ENCODE measurements around the gene NRTN.
A peak's percentile ranks its signal among the peaks of the same experiment; 100 is the strongest.

The NRTN gene

DNA sequence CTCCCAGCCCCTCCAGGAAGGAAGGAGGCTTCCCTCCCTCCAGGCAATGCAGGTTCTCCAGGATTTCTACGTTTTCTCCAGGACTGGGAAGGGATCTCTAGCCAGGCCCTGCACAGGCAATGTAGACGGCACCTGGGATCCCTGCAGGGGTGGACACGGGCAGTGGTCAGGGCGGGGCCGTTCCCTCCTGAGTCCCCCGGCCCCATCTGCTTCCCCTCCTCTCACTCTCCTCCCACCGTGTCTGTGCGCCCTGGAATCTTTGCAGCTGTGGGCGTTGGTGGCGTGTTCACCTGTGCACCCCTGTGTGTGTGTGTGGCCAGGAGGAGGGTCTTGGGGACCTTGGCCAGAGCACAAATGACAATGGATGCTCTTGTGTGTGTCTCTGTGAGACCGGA lies 10.0 kb downstream of the NRTN start:
- no peaks in the 10 kb centered on the region for H3K36me3 Mint-ChIP-seq (ENCODE audit: low read depth)
- intact Hi-C loops (cut with micrococcal nuclease) = no loop called here
- no peaks in the 10 kb centered on the region for H3K9me3 Mint-ChIP-seq
- H3K27me3 Mint-ChIP-seq = peaks cover 17% of the 10 kb centered on the region
- H3K4me3 Mint-ChIP-seq = no peak overlapping the region
- no peaks in the 10 kb centered on the region for H3K4me1 Mint-ChIP-seq (ENCODE audit: low read depth)
- no peak overlapping the region for H3K27ac Mint-ChIP-seq

DNA sequence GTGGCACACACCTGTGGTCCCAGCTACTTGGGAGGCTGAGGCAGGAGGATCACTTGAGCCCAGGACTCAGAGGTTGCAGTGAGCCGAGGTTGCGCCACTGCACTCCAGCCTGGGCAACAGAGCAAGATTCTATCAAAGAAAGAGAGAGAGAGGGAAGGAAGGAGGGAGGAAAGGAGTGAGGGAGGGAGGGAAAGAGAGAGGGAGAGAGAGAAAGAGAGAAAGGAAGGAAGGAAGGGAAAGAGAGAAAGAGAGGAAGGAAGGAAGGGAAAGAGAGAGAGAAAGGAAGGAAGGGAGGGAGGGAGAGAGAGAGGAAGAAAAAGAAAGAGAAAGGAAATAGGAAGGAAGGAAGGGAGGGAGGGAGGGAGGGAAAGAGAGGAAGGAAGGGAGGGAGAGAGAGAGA lies 12.4 kb downstream of the NRTN start:
- intact Hi-C loops (cut with micrococcal nuclease) = no loop called here
- Mint-ChIP-seq H3K4me3 (no peak overlapping the region), H3K27ac (no peak overlapping the region), H3K36me3 (ENCODE audit: low read depth) (no peaks in the 10 kb centered on the region), H3K9me3 (no peaks in the 10 kb centered on the region), H3K4me1 (ENCODE audit: low read depth) (no peaks in the 10 kb centered on the region), H3K27me3 (peaks cover 20% of the 10 kb centered on the region)

DNA sequence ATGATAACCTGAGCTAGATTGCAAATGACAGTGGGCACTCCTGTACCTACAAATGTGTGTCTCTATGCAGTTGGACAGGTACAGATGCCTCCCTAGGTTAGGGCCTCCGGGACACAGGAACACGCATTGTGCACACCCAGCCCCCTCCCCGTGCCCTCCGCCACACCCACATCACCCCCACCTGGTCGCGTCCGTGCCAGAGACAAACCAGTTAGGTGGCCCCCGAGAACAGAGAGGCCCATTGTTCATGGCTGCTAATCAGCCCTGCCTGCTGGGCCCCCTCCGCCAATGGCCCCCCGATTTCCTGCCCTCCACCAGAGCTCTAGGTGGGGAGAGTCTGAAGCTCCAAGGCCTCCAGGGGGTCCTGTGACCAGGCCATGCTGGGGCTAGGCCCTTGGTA lies 13.7 kb downstream of the NRTN start:
- intact Hi-C loops (cut with micrococcal nuclease) = no loop called here
- H3K4me1 Mint-ChIP-seq (ENCODE audit: low read depth) = no peaks in the 10 kb centered on the region
- H3K27ac Mint-ChIP-seq = no peak overlapping the region
- H3K27me3 Mint-ChIP-seq = peaks cover 24% of the 10 kb centered on the region
- no peaks in the 10 kb centered on the region for H3K9me3 Mint-ChIP-seq
- no peaks in the 10 kb centered on the region for H3K36me3 Mint-ChIP-seq (ENCODE audit: low read depth)
- H3K4me3 Mint-ChIP-seq = no peak overlapping the region

DNA sequence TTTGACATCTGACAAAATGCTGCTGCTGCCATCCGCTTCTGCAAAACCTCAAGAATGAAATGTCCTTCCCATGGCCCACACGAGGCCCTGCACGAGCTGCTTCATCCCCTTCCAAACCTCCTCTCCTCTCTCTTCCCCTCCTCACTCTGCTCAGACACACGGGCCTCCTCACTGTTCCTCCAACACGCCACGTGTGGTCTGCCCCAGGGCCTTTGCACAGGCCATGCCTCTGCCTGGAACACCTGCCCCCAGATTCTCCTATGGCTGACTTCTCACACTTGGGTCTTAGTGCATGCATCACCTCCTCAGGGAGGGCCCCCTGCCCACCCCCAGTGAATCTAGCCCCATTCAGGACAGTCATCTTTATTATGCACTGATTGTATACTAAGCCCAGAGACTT lies 15.9 kb downstream of the NRTN start:
- H3K36me3 Mint-ChIP-seq (ENCODE audit: low read depth) = no peaks in the 10 kb centered on the region
- intact Hi-C loops (cut with micrococcal nuclease) = no loop called here
- H3K27me3 Mint-ChIP-seq = peaks cover 19% of the 10 kb centered on the region
- H3K4me1 Mint-ChIP-seq (ENCODE audit: low read depth) = peaks cover 8% of the 10 kb centered on the region
- no peak overlapping the region for H3K27ac Mint-ChIP-seq
- H3K9me3 Mint-ChIP-seq = no peaks in the 10 kb centered on the region
- no peak overlapping the region for H3K4me3 Mint-ChIP-seq

DNA sequence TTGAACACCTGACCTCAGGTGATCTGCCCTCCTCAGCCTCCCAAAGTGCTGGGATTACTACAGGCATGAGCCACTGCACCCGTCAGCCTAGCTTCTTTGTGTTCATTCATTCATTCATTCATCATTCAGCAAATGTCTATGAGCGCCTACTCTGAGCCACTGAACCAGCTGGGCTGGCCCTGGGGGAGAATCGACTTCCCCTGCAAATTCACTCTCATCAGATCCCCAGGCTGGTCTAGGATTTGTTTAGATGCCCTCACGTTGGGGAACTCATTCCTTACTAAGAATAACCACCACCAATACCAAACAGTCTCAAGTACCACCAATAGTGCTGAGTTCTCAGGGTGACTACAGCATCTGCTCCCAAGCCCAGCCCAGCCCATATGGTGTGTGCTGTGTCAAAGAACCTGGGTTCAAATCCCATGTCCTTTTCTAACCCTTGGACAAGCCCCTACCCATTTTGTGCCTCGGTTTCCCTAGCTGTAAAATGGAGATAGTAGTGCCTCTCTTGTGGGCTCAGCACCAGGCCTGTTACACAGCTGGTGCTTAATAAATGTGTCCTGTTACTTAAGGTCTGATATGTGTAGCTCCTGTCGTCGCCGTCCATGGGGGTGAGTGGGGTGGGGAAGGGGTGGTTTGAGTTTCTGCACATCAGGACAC lies 16.8 kb downstream of the NRTN start:
- H3K4me1 Mint-ChIP-seq (ENCODE audit: low read depth) = peaks cover 11% of the 10 kb centered on the region
- H3K27me3 Mint-ChIP-seq = peaks cover 21% of the 10 kb centered on the region
- H3K9me3 Mint-ChIP-seq = no peaks in the 10 kb centered on the region
- no peak overlapping the region for H3K27ac Mint-ChIP-seq
- no peaks in the 10 kb centered on the region for H3K36me3 Mint-ChIP-seq (ENCODE audit: low read depth)
- H3K4me3 Mint-ChIP-seq = no peak overlapping the region
- intact Hi-C loops (cut with micrococcal nuclease) = no loop called here

DNA sequence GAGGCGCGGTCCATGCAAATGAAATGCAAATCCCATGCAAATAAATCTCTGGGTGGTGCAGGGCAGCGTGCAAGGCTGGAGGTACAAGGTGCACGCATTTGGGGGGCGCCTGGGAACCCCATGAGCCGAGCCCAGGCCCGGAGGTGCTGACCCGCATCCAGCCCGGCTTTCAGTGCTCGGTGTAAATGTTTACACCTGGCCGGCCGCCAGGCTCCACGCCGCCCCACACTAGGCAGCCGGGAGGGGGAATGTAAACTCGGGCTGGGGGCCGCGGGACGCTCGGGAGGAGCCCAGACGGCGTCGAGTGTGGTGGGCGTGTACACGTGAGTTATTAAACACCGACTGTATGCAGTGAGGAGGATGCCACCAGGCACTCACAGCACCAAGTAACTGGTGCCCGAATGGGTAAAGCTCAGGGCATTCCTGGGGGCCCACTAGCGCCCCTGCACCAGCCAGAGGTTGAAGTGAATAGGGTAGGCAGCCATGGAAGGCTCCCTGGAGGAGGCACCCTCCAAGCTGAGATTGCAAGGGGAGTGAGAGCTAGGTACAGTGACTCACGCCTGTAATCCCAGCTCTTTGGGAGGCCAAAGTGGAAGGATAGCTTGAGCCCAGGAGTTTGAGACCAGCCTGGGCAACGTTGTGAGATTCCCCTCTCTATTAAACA lies 17.4 kb downstream of the NRTN start:
- H3K9me3 Mint-ChIP-seq = no peaks in the 10 kb centered on the region
- intact Hi-C loops (cut with micrococcal nuclease) = no loop called here
- peaks cover 22% of the 10 kb centered on the region for H3K27me3 Mint-ChIP-seq
- H3K36me3 Mint-ChIP-seq (ENCODE audit: low read depth) = no peaks in the 10 kb centered on the region
- H3K4me1 Mint-ChIP-seq (ENCODE audit: low read depth) = peaks cover 18% of the 10 kb centered on the region
- no peak overlapping the region for H3K27ac Mint-ChIP-seq
- no peak overlapping the region for H3K4me3 Mint-ChIP-seq

DNA sequence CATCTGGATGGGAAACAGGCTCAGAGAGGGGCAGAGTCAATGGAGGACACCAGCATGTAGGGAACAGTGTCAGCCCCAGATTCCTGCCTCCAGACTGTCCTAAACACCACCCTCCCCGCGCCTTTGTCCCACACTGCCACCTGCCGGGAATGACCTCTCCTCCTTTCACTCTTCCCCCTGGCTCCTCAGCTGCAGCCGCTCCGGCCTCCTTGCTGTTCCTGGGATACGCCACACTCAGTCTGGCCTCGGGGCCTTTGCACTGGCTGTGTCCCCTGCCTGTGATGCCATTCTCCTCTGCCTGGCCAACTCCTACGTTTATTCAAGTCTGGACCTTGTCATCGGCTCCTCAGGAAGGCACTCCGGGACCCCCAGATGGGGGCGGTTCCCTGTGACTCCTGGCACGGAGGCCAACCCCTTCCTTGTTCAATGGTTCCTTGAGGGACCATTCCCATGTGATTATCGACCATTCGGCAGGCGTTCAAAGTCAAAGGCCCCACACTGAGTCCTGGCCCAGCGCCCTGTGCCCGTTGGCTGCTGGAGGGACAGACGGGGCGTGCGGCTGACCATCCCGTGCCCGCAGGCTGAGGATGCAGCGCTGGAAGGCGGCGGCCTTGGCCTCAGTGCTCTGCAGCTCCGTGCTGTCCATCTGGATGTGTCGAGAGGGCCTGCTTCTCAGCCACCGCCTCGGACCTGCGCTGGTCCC lies 18.9 kb downstream of the NRTN start:
- Mint-ChIP-seq H3K4me3 (no peak overlapping the region), H3K27ac (no peak overlapping the region)

DNA sequence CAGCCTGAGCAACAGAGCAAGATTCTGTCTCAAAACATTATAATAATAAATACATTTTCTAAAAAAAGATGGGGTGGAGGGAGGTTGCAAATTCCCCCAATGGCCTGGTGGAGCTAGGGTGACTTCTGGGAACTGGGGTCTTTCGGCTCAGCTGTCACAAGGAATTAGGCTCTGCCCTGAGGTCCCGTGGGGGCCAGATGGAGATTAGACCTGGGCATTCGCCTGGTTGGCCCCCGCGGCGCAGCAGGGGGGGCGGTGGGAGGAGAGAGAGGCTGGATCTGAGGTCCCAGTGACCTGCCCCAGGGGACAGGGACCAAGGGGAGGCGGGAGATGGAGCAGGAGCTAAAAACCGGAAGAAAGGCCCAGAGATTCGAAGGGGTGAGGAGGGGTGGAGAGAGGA lies 19.9 kb downstream of the NRTN start:
- no peak overlapping the region for H3K27ac Mint-ChIP-seq
- H3K4me3 Mint-ChIP-seq = no peak overlapping the region
- intact Hi-C loops (cut with micrococcal nuclease) = no loop called here
- H3K27me3 Mint-ChIP-seq = peaks cover 32% of the 10 kb centered on the region
- H3K4me1 Mint-ChIP-seq (ENCODE audit: low read depth) = peaks cover 28% of the 10 kb centered on the region
- no peaks in the 10 kb centered on the region for H3K9me3 Mint-ChIP-seq
- peaks cover 6% of the 10 kb centered on the region for H3K36me3 Mint-ChIP-seq (ENCODE audit: low read depth)

More for the DNA sequence above, 18.9 kb downstream of the NRTN start:
- H3K36me3 Mint-ChIP-seq (ENCODE audit: low read depth) = peaks cover 6% of the 10 kb centered on the region
- peaks cover 27% of the 10 kb centered on the region for H3K4me1 Mint-ChIP-seq (ENCODE audit: low read depth)
- intact Hi-C loops (cut with micrococcal nuclease) = no loop called here
- peaks cover 26% of the 10 kb centered on the region for H3K27me3 Mint-ChIP-seq
- no peaks in the 10 kb centered on the region for H3K9me3 Mint-ChIP-seq

DNA sequence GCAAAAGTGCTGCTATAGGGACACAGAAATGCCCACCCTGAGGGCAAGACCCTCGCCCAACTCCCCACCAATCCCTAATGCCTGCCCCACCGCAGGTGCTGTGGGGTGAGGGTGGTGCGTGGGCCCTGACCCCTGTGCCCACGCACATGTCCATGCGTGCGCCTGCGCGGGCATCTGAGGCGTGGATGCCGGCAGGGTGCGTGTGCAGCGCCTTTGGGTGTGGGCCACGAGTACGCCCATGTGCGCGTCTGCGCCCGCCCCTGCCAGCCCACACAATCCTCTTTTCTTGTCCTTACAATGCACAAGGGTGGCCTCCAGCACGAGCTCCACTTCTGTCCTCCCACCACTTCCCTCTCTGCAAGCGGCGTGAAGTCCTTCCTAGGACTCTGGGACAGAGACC lies 20.3 kb downstream of the NRTN start:
- peaks cover 28% of the 10 kb centered on the region for H3K4me1 Mint-ChIP-seq (ENCODE audit: low read depth)
- H3K4me3 Mint-ChIP-seq = no peak overlapping the region
- H3K27ac Mint-ChIP-seq = no peak overlapping the region
- H3K27me3 Mint-ChIP-seq = peaks cover 36% of the 10 kb centered on the region
- intact Hi-C loops (cut with micrococcal nuclease) = no loop called here
- H3K9me3 Mint-ChIP-seq = no peaks in the 10 kb centered on the region
- peaks cover 6% of the 10 kb centered on the region for H3K36me3 Mint-ChIP-seq (ENCODE audit: low read depth)

DNA sequence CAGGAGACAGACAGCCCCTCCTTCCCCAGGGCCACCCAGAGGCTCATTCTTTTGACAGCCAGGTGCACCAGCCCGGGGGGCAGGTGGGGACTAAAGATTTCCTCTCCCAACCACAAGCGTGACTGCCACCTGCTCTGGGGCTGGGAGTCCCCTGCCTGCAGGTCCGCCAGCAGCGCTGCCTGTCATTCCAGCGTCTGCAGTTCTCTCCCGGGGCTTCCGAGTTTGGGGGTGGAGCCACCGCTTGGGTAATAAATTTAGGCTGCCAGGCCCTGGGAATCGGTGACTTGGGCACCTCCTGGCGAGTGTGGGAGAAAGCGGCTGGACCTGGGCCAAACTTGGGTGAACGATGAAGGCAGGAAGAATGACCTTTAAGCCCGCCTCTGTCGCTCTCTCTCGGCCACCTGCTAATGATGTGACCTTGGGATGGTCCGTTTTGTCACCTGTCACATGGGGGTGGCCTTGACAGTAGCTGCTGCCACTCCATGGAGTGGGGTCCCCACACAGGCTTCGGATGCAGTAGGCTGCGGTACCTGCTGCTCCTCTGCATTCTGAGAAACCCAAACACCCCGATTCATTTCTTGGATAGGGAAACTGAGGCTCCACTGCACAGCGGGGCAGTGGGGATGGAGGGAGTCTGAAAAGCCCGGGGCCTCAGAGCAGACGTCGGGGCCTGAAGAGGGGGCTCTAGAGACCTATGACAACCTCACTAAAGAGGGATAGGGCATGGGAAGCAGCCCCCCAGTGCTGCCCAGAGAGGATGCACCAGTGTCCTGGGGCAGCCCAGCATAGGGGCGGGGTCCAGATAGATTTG lies 21.9 kb downstream of the NRTN start:
- intact Hi-C loops (cut with micrococcal nuclease) = no loop called here
- peaks cover 28% of the 10 kb centered on the region for H3K4me1 Mint-ChIP-seq (ENCODE audit: low read depth)

DNA sequence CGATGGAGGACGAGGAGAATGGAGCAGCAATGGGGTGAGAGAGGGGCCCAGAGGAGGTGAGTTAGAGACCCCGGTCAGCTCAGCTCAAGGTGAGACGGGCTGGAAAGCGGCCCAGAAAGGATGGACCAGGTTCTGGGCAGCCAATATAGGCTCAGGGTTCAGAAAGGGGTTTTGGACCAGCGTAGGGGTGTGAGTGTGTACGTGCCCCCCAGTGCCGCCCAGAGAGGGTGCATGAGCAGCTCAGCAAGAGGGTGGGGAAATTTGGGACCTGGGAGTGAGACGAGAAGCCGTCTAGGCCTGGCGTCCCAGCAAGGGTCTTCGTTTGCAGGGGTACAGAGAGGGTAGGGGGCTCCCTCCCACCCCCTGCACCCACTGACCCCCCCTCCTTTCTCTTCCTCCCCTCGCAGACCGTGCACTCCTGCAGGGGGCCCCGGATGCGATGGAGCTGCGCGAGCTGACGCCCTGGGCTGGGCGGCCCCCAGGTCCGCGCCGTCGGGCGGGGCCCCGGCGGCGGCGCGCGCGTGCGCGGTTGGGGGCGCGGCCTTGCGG lies 22.5 kb downstream of the NRTN start:
- Mint-ChIP-seq H3K27me3 (peaks cover 37% of the 10 kb centered on the region), H3K36me3 (ENCODE audit: low read depth) (peaks cover 6% of the 10 kb centered on the region), H3K27ac (peak overlapping the region; percentile 91), H3K9me3 (no peaks in the 10 kb centered on the region), H3K4me3 (peak overlapping the region; percentile 77), H3K4me1 (ENCODE audit: low read depth) (peaks cover 28% of the 10 kb centered on the region)
- intact Hi-C loops (cut with micrococcal nuclease) = no loop called here

More for the DNA sequence above, 21.9 kb downstream of the NRTN start:
- H3K36me3 Mint-ChIP-seq (ENCODE audit: low read depth) = peaks cover 6% of the 10 kb centered on the region
- H3K9me3 Mint-ChIP-seq = no peaks in the 10 kb centered on the region
- peaks cover 34% of the 10 kb centered on the region for H3K27me3 Mint-ChIP-seq
- H3K27ac Mint-ChIP-seq = peak overlapping the region; percentile 91
- peak overlapping the region; percentile 77 for H3K4me3 Mint-ChIP-seq

DNA sequence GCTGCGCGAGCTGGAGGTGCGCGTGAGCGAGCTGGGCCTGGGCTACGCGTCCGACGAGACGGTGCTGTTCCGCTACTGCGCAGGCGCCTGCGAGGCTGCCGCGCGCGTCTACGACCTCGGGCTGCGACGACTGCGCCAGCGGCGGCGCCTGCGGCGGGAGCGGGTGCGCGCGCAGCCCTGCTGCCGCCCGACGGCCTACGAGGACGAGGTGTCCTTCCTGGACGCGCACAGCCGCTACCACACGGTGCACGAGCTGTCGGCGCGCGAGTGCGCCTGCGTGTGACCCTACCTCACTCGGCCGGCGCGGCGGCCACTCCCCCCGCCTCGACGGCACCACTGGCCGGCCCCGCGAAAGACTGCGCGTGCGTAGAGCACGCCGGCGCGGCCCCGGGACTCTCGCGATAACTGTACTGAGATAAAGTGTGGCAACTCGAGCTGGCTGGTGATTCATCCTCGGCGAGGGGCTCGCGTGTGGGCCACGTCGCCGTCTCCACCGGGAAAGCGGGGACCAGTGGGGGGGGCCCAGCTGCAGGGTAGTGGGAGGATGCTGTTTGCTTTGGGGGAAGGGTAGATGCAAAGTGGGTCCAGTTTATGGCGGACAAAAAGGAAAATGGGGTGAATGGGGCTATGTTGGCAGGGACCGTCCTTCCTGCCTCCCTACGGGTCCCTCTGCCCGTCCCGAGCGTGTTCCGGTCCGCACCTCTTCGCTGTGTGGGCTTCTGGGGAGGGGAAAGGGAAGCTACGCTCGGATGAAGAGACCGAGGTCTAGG lies 23.2 kb downstream of the NRTN start:
- H3K9me3 Mint-ChIP-seq = no peaks in the 10 kb centered on the region
- H3K4me3 Mint-ChIP-seq = peak overlapping the region; percentile 95
- peaks cover 6% of the 10 kb centered on the region for H3K36me3 Mint-ChIP-seq (ENCODE audit: low read depth)
- H3K27ac Mint-ChIP-seq = peak overlapping the region; percentile 91
- peaks cover 35% of the 10 kb centered on the region for H3K27me3 Mint-ChIP-seq
- H3K4me1 Mint-ChIP-seq (ENCODE audit: low read depth) = peaks cover 28% of the 10 kb centered on the region
- intact Hi-C loops (cut with micrococcal nuclease) = loop anchor here (2.0 kb wide), 1 partner anchor 77 kb away; the partner anchor contains the start of gene VMAC

All from dendritic cell treated with granulocyte-macrophage colony-stimulating factor and Interleukin-4, amounts not matched to agents 40 ng/mL and 50 ng/mL, for 4 days (primary cell).